ENCODE results near the gene PDE1C.

The PDE1C gene

GRCh38 chr7:31778296-31778695 lies 291.9 kb downstream of the PDE1C start:
- DNase-seq (ENCODE audit: extremely low spot score) = no peak
- TF ChIP-seq SP1 (IDR thresholded peaks at IDR 0.05) (no peak), SUZ12 (IDR thresholded peaks at IDR 0.05) (no peak), ARNT (IDR thresholded peaks at IDR 0.05) (no peak), FOXA1 (IDR thresholded peaks at IDR 0.05) (no peak)
- POLR2A ChIA-PET = no interaction called here
- CTCF ChIA-PET = no interaction called here

GRCh38 chr7:31776616-31777015 lies 293.6 kb downstream of the PDE1C start:
- no peak for DNase-seq (ENCODE audit: extremely low spot score)
- ChIA-PET CTCF (no interaction called here), POLR2A (no interaction called here)
- TF ChIP-seq CTBP1 (IDR thresholded peaks at IDR 0.05; ENCODE audit: borderline replicate concordance) (no peak), ELF4 (IDR thresholded peaks at IDR 0.05) (no peak), ARNT (IDR thresholded peaks at IDR 0.05) (no peak), SUZ12 (IDR thresholded peaks at IDR 0.05) (no peak), BHLHE40 (IDR thresholded peaks at IDR 0.05; ENCODE audit: borderline replicate concordance) (no peak), FOXM1 (IDR thresholded peaks at IDR 0.05; ENCODE audit: borderline replicate concordance) (no peak), HDGF (IDR thresholded peaks at IDR 0.05; ENCODE audit: borderline replicate concordance) (no peak), SP1 (IDR thresholded peaks at IDR 0.05) (no peak), LEF1 (IDR thresholded peaks at IDR 0.05; ENCODE audit: borderline replicate concordance) (no peak)

- DNase-seq (ENCODE audit: extremely low spot score) = no peak
- CTCF ChIA-PET = no interaction called here
- POLR2A ChIA-PET = no interaction called here
- no peak for TF ChIP-seq L3MBTL2 (conservative IDR thresholded peaks at IDR 0.05)
- TF ChIP-seq BHLHE40 (IDR thresholded peaks at IDR 0.05; ENCODE audit: borderline replicate concordance) = no peak
- TF ChIP-seq ZNF384 (IDR thresholded peaks at IDR 0.05) = no peak
- no peak for TF ChIP-seq TARDBP (IDR thresholded peaks at IDR 0.05)
- no peak for TF ChIP-seq FOXM1 (IDR thresholded peaks at IDR 0.05; ENCODE audit: borderline replicate concordance)
- TF ChIP-seq NFRKB (IDR thresholded peaks at IDR 0.05) = no peak
- TF ChIP-seq FOXA1 (IDR thresholded peaks at IDR 0.05) = no peak
- TF ChIP-seq SUZ12 (IDR thresholded peaks at IDR 0.05) = no peak
- no peak for TF ChIP-seq CTBP1 (IDR thresholded peaks at IDR 0.05; ENCODE audit: borderline replicate concordance)
- TF ChIP-seq LEF1 (IDR thresholded peaks at IDR 0.05; ENCODE audit: borderline replicate concordance) = no peak
- TF ChIP-seq ELF4 (IDR thresholded peaks at IDR 0.05) = no peak
- TF ChIP-seq SP1 (IDR thresholded peaks at IDR 0.05) = no peak
- no peak for TF ChIP-seq FOXK2 (IDR thresholded peaks at IDR 0.05)
These were observed 294.7 kb downstream of the PDE1C start for GRCh38 chr7:31775556-31775955.

GRCh38 chr7:31772211-31772610 lies 298.0 kb downstream of the PDE1C start:
- DNase-seq (ENCODE audit: extremely low spot score) = no peak
- ChIA-PET CTCF (interaction anchor here (0.5 kb wide), 1 partner anchor 662 kb away, joined by 4 read pairs; no protein-coding TSS in a partner anchor), POLR2A (no interaction called here)
- TF ChIP-seq L3MBTL2 (conservative IDR thresholded peaks at IDR 0.05) (no peak), CTBP1 (IDR thresholded peaks at IDR 0.05; ENCODE audit: borderline replicate concordance) (no peak), BHLHE40 (IDR thresholded peaks at IDR 0.05; ENCODE audit: borderline replicate concordance) (no peak), TARDBP (IDR thresholded peaks at IDR 0.05) (no peak), FOXA1 (IDR thresholded peaks at IDR 0.05) (no peak), ELF4 (IDR thresholded peaks at IDR 0.05) (no peak), HDGF (IDR thresholded peaks at IDR 0.05; ENCODE audit: borderline replicate concordance) (no peak), LEF1 (IDR thresholded peaks at IDR 0.05; ENCODE audit: borderline replicate concordance) (no peak), SP1 (IDR thresholded peaks at IDR 0.05) (no peak), FOXK2 (IDR thresholded peaks at IDR 0.05) (no peak), SUZ12 (IDR thresholded peaks at IDR 0.05) (no peak), ARNT (IDR thresholded peaks at IDR 0.05) (no peak), NFRKB (IDR thresholded peaks at IDR 0.05) (no peak), ZNF384 (IDR thresholded peaks at IDR 0.05) (no peak), PKNOX1 (IDR thresholded peaks at IDR 0.05) (no peak), FOXM1 (IDR thresholded peaks at IDR 0.05; ENCODE audit: borderline replicate concordance) (no peak)

GRCh38 chr7:31767686-31768358 lies 302.4 kb downstream of the PDE1C start:
- no peak for DNase-seq (ENCODE audit: extremely low spot score)
- TF ChIP-seq CTBP1 (IDR thresholded peaks at IDR 0.05; ENCODE audit: borderline replicate concordance) (no peak), LEF1 (IDR thresholded peaks at IDR 0.05; ENCODE audit: borderline replicate concordance) (no peak), HDGF (IDR thresholded peaks at IDR 0.05; ENCODE audit: borderline replicate concordance) (no peak), L3MBTL2 (conservative IDR thresholded peaks at IDR 0.05) (no peak), ZNF384 (IDR thresholded peaks at IDR 0.05) (no peak), BHLHE40 (IDR thresholded peaks at IDR 0.05; ENCODE audit: borderline replicate concordance) (no peak), FOXK2 (IDR thresholded peaks at IDR 0.05) (no peak), ELF4 (IDR thresholded peaks at IDR 0.05) (no peak), SP1 (IDR thresholded peaks at IDR 0.05) (no peak), FOXA1 (IDR thresholded peaks at IDR 0.05) (no peak), ARNT (IDR thresholded peaks at IDR 0.05) (no peak), NFRKB (IDR thresholded peaks at IDR 0.05) (no peak), SUZ12 (IDR thresholded peaks at IDR 0.05) (no peak)
- CTCF ChIA-PET = no interaction called here
- POLR2A ChIA-PET = no interaction called here

GRCh38 chr7:31764462-31764861 lies 305.7 kb downstream of the PDE1C start:
- ChIA-PET CTCF (interaction anchor here (0.8 kb wide), 1 partner anchor 438 kb away, joined by 4 read pairs; no protein-coding TSS in a partner anchor), POLR2A (no interaction called here)
- TF ChIP-seq ZNF384 (IDR thresholded peaks at IDR 0.05) = no peak
- no peak for TF ChIP-seq ELF4 (IDR thresholded peaks at IDR 0.05)
- no peak for TF ChIP-seq TARDBP (IDR thresholded peaks at IDR 0.05)
- no peak for TF ChIP-seq FOXM1 (IDR thresholded peaks at IDR 0.05; ENCODE audit: borderline replicate concordance)
- no peak for TF ChIP-seq FOXA1 (IDR thresholded peaks at IDR 0.05)
- no peak for TF ChIP-seq FOXK2 (IDR thresholded peaks at IDR 0.05)
- TF ChIP-seq ARNT (IDR thresholded peaks at IDR 0.05) = no peak
- TF ChIP-seq SUZ12 (IDR thresholded peaks at IDR 0.05) = no peak
- no peak for TF ChIP-seq CTBP1 (IDR thresholded peaks at IDR 0.05; ENCODE audit: borderline replicate concordance)
- TF ChIP-seq BHLHE40 (IDR thresholded peaks at IDR 0.05; ENCODE audit: borderline replicate concordance) = no peak
- no peak for TF ChIP-seq LEF1 (IDR thresholded peaks at IDR 0.05; ENCODE audit: borderline replicate concordance)
- DNase-seq (ENCODE audit: extremely low spot score) = no peak

- no peak for DNase-seq (ENCODE audit: extremely low spot score)
- TF ChIP-seq BHLHE40 (IDR thresholded peaks at IDR 0.05; ENCODE audit: borderline replicate concordance) (no peak), HDGF (IDR thresholded peaks at IDR 0.05; ENCODE audit: borderline replicate concordance) (no peak), SUZ12 (IDR thresholded peaks at IDR 0.05) (no peak), FOXK2 (IDR thresholded peaks at IDR 0.05) (no peak), NFRKB (IDR thresholded peaks at IDR 0.05) (no peak), ELF4 (IDR thresholded peaks at IDR 0.05) (no peak), CTBP1 (IDR thresholded peaks at IDR 0.05; ENCODE audit: borderline replicate concordance) (no peak), PKNOX1 (IDR thresholded peaks at IDR 0.05) (no peak), FOXA1 (IDR thresholded peaks at IDR 0.05) (no peak), FOXM1 (IDR thresholded peaks at IDR 0.05; ENCODE audit: borderline replicate concordance) (no peak), TARDBP (IDR thresholded peaks at IDR 0.05) (no peak), LEF1 (IDR thresholded peaks at IDR 0.05; ENCODE audit: borderline replicate concordance) (no peak), ZNF384 (IDR thresholded peaks at IDR 0.05) (no peak)
- ChIA-PET POLR2A (no interaction called here), CTCF (no interaction called here)
These were observed 306.7 kb downstream of the PDE1C start for GRCh38 chr7:31763548-31763947.
